Gastroesophageal sphincter (tissue), 4 donors: ENCODE results near the gene FARS2. TPM values are rescaled to one million over a fixed set of nuclear protein-coding genes. Genes with fewer than 3 reads are reported as not detected.
A peak's percentile ranks its signal among the peaks of the same experiment; 100 is the strongest.

Experiments used
- ATAC-seq: fragments of 150-250 bp; one replicate; pipeline ENCODE4 v1.9.1; 2016; ENCODE audit warnings: mild to moderate bottlenecking, moderate library complexity
- H3K27ac ChIP-seq, 4 donors: fragments of 200-600 bp; sonication (generic) in 3 of 4; 1 replicate in 3 of 4; 2 replicates in 1 of 4; pipeline ENCODE4 v1.5.1; 2016 to 2019
- H3K27me3 ChIP-seq: fragments of 200-600 bp; sonication (generic); one replicate; pipeline ENCODE4 v1.5.1; 2019
- H3K36me3 ChIP-seq, 2 donors: fragments of 200-600 bp; sonication (generic); one replicate each; pipeline ENCODE4 v1.5.1; 2019; ENCODE audit warnings: control low read depth in 1 of 2
- H3K4me1 ChIP-seq, 3 donors: fragments of 200-600 bp; sonication (generic); 1 replicate in 2 of 3; 2 replicates in 1 of 3; pipeline ENCODE4 v1.5.1; 2016 to 2019; ENCODE audit warnings: control low read depth in 2 of 3
- H3K4me3 ChIP-seq, 2 donors: fragments of 200-600 bp; sonication (generic); one replicate each; pipeline ENCODE4 v1.5.1; 2019; ENCODE audit warnings: mild to moderate bottlenecking in 1 of 2, moderate library complexity in 1 of 2
- H3K9me3 ChIP-seq, 3 donors: fragments of 200-600 bp; sonication (generic); one replicate each; pipeline ENCODE4 v1.5.1; 2017 to 2019; ENCODE audit warnings: control low read depth in 2 of 3
- EP300 ChIP-seq: sonication (generic); formaldehyde crosslinking; IDR thresholded peaks from one replicate; pipeline ENCODE4 v1.6.1; 2017; ENCODE audit warnings: antibody characterized with exemption, mild to moderate bottlenecking
- POLR2A ChIP-seq, 2 donors: fragments of 450-650 bp; IDR thresholded peaks; one replicate each; pipeline ENCODE4 v1.6.1; 2017; ENCODE audit warnings: antibody characterized with exemption in 2 of 2, mild to moderate bottlenecking in 2 of 2, moderate library complexity in 1 of 2
- POLR2AphosphoS5 ChIP-seq: sonication (generic); formaldehyde crosslinking; IDR thresholded peaks from one replicate; pipeline ENCODE4 v1.6.1; 2017; ENCODE audit warnings: antibody characterized with exemption
- WGBS, 2 donors: methylation state at CpG; one replicate each; pipeline ENCODE4 v1.1.5; 2018; ENCODE audit warnings: low coverage in 1 of 2; 5-methylcytosine and 5-hydroxymethylcytosine counted together
- total RNA-seq, 4 donors: library from RNA; depleted of rRNA; stranded (reverse); fragments of >200 nt; gene quantifications; one replicate each; pipeline ENCODE4 v1.1.0, GENCODE V29; 2016
- TF ChIP-seq, protein P1 (sequence below), 4 experiments: fragments of 200-600 bp in 2 of 4; fragments of 450-650 bp in 2 of 4; sonication (generic) in 1 of 4; IDR thresholded peaks; one replicate each; pipeline ENCODE4 v1.5.1; 2017 to 2019; ENCODE audit warnings: antibody characterized with exemption in 4 of 4, mild to moderate bottlenecking in 2 of 4, moderate library complexity in 2 of 4

FARS2 gene
- total RNA-seq, 4 donors from 2014 or later, result 9.8 to 16.3 (median 14.4) TPM

DNA sequence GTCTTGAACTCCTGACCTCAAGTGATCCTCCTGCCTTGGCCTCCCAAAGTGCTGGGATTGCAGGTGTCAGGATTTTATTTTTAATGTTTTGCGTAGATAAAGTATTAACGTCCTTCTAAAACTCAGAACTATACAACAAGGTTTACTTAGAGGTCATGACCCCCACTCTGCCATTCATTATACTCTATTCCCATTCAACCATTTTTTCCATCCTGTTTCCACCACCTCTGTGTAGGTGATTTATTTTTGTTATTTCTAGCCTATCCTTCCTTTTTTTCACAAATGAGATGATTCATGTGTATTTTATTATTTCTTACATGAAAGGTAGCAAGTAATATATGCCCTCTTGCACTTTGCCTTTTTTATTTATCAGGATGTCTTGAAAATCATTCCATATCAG, 138.1 kb downstream of the FARS2 start:
- WGBS, 2 donors, result 97% methylated on average over 2 of the region's 2 CpGs; no CpG with 5 or more reads in 1 of the 2 donors
- H3K4me1 ChIP-seq, result peaks cover 0 to 4% (median 0%) of the 10 kb centered on the region in 3 donors
- H3K4me3 ChIP-seq, result no peak overlapping the region
- no peaks in the 10 kb centered on the region for H3K36me3 ChIP-seq
- ATAC-seq, result no peak
- H3K27me3 ChIP-seq, result no peaks in the 10 kb centered on the region
- TF ChIP-seq POLR2AphosphoS5 (no peak), POLR2A (IDR thresholded peaks at IDR 0.05) (no peak)
- H3K9me3 ChIP-seq, result peaks cover 0 to 5% (median 0%) of the 10 kb centered on the region in 3 donors
- no peak overlapping the region for H3K27ac ChIP-seq

DNA sequence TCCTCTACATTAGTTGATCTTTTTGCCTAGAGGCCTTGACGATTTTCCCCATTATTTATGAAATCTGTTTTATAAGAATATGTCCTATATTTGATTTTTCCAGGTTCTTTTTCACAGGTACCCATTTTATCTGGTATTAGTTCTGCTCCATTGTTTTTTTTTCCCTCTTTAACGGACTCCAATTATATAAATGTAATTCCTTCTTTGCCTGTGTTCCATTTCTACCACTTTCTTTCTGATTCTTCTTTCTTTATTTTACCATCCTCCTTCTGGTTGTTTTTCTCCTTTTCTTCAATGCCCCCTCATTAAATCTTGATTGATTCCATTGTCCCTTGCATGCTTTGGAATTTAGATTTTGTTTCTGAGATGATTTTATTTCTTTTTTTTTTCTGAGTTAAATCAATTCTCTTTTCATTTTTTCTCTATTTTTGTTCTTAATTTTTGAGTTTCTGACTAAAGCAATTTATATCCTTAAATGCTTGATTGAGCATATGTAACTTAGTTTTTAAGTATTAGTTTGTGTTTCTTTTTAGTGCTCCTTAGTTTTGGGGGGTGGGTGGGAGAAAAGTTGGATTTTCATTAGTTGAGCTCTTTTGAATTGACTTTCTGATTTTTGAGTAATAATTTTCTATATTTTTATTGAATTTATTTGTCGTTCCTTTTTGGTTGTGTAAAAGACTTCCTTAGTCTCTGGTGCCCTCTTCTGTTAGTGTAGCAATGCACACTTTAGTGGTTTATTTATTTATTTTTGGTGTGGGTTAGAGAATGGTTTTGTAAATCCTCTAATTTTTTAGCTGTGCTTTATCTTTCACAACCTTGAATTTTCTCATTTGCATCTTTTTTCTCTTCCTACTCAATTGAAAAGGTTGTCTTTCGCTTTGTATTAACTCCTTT, 140.8 kb downstream of the FARS2 start:
- WGBS, 2 donors, result 78 to 97% methylated on average over 3 to 4 of the region's 4 CpGs

GRCh38 chr6:5403076-5403475, 141.8 kb downstream of the FARS2 start:
- Histone ChIP-seq H3K27ac (no peak overlapping the region), H3K9me3 (peaks cover 0 to 5% (median 0%) of the 10 kb centered on the region in 3 donors), H3K27me3 (no peaks in the 10 kb centered on the region), H3K4me3 (no peak overlapping the region), H3K4me1 (no peaks in the 10 kb centered on the region), H3K36me3 (peaks cover 0 to 2% of the 10 kb centered on the region in 2 donors)
- WGBS, 2 donors, result 88 to 89% methylated on average over 3 of the region's 3 CpGs
- no peak for ATAC-seq
- TF ChIP-seq EP300 (no peak), POLR2AphosphoS5 (no peak), POLR2A (IDR thresholded peaks at IDR 0.05) (no peak)
- TF ChIP-seq, protein P1, sequence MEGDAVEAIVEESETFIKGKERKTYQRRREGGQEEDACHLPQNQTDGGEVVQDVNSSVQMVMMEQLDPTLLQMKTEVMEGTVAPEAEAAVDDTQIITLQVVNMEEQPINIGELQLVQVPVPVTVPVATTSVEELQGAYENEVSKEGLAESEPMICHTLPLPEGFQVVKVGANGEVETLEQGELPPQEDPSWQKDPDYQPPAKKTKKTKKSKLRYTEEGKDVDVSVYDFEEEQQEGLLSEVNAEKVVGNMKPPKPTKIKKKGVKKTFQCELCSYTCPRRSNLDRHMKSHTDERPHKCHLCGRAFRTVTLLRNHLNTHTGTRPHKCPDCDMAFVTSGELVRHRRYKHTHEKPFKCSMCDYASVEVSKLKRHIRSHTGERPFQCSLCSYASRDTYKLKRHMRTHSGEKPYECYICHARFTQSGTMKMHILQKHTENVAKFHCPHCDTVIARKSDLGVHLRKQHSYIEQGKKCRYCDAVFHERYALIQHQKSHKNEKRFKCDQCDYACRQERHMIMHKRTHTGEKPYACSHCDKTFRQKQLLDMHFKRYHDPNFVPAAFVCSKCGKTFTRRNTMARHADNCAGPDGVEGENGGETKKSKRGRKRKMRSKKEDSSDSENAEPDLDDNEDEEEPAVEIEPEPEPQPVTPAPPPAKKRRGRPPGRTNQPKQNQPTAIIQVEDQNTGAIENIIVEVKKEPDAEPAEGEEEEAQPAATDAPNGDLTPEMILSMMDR (IDR thresholded peaks at IDR 0.05), result no peak

More for the DNA sequence above, 140.8 kb downstream of the FARS2 start:
- no peak overlapping the region for H3K4me3 ChIP-seq
- H3K9me3 ChIP-seq, result peaks cover 0 to 5% (median 0%) of the 10 kb centered on the region in 3 donors
- no peak for ATAC-seq
- no peaks in the 10 kb centered on the region for H3K4me1 ChIP-seq
- H3K27me3 ChIP-seq, result no peaks in the 10 kb centered on the region
- TF ChIP-seq, protein P1 (IDR thresholded peaks at IDR 0.05), result peak in 1 of 4 experiments; percentile 24
- TF ChIP-seq EP300, result no peak
- no peaks in the 10 kb centered on the region for H3K36me3 ChIP-seq
- no peak overlapping the region for H3K27ac ChIP-seq

DNA sequence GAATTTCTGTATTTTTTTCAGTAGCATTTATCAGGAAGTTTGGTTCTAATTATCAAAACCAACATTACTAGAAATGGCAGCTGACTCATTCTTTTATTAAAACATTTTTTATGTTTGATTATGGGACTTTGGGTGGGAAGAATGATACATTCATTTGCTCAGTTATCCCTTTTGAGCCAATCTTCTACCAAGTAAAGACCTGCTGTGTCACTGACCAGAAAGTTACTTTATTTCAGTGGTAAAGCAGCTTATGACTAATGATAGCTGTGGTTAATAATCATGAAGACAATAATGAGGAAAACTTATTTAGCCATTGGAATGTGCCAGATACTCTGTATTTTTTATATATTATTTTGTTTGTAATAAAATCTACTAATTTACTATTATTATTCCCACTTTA, 142.3 kb downstream of the FARS2 start:
- Histone ChIP-seq H3K9me3 (peaks cover 0 to 5% (median 0%) of the 10 kb centered on the region in 3 donors), H3K4me1 (no peaks in the 10 kb centered on the region), H3K36me3 (peaks cover 0 to 5% of the 10 kb centered on the region in 2 donors), H3K27ac (no peak overlapping the region), H3K27me3 (no peaks in the 10 kb centered on the region), H3K4me3 (no peak overlapping the region)
- no peak for ATAC-seq
- TF ChIP-seq, protein P1 (IDR thresholded peaks at IDR 0.05), result no peak
- no peak for TF ChIP-seq EP300
- no peak for TF ChIP-seq POLR2A (IDR thresholded peaks at IDR 0.05)
- TF ChIP-seq POLR2AphosphoS5, result no peak

DNA sequence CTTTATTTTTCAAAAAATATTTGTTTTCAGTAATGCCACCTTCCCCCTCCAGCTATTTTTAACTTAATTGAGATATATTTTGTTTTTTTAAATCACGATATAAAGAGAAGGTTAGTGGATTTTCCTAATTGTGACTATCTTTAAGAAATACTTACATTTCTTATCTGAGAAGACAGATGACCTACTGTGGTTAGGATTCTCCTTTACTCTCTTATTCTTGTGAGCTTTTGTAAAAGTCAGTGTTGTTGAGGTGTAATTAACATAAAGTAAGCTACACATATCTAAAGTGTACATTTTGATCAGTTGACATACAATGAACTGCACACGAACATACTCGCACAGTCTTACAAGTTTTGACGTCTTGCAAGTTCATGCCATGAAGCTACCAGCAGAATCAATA, 144.7 kb downstream of the FARS2 start:
- no peak for TF ChIP-seq POLR2A (IDR thresholded peaks at IDR 0.05)
- TF ChIP-seq POLR2AphosphoS5, result no peak
- TF ChIP-seq, protein P1 (IDR thresholded peaks at IDR 0.05), result no peak
- TF ChIP-seq EP300, result no peak
- Histone ChIP-seq H3K36me3 (peaks cover 0 to 5% of the 10 kb centered on the region in 2 donors), H3K27me3 (no peaks in the 10 kb centered on the region), H3K27ac (no peak overlapping the region), H3K4me3 (no peak overlapping the region), H3K9me3 (peaks cover 0 to 5% (median 0%) of the 10 kb centered on the region in 3 donors), H3K4me1 (no peaks in the 10 kb centered on the region)
- WGBS, 2 donors, result 95 to 100% methylated on average over 4 of the region's 4 CpGs
- ATAC-seq, result no peak
